Endothelial cell of umbilical vein (primary cell): ENCODE data around the gene GON4L. TPM values are rescaled to one million over a fixed set of nuclear protein-coding genes. Genes with fewer than 3 reads are reported as not detected.
"Not testable (repeated sequence)": the region's sequence is repeated elsewhere in the genome, so short reads cannot be mapped to it uniquely, and the experiment has no call there.

Experiments used
- BruUV-seq: library from RNA; stranded (reverse); fragments of 400-500 nt; replicated peaks from 2 replicates; lab custom pipeline; 2021; lab: Mats Ljungman, UMichigan
- CTCF ChIA-PET: fragments of 300-600, 350-600 bp; sonication (Branson Sonifier 250); formaldehyde crosslinking; loops from one replicate; lab custom pipeline; 2021; ENCODE audit warnings: antibody characterized with exemption, inconsistent platforms; lab: Charles Lee
- POLR2A ChIA-PET: fragments of 300-600, 350-600 bp; sonication (Branson Sonifier 250); formaldehyde crosslinking; loops from one replicate; lab custom pipeline; 2021; ENCODE audit warnings: antibody characterized with exemption, inconsistent platforms; lab: Charles Lee
- DNase-seq: peaks from one replicate; pipeline ENCODE4 v3.0.0-alpha.2; 2011; ENCODE audit warnings: low read depth, low spot score
- FAIRE-seq: peaks from 2 replicates; lab custom pipeline; 2011; peaks lifted over from hg19 to GRCh38; lab: Jason Lieb, UNC
- H2AFZ ChIP-seq: 2 replicates; pipeline ENCODE4 v1.6.0; 2012; ENCODE audit warnings: low read depth, low read length, control low read depth, inconsistent platforms
- H3K27ac ChIP-seq: 2 replicates; pipeline ENCODE4 v1.5.1; 2011; ENCODE audit warnings: low read depth, mild to moderate bottlenecking, control low read depth, low read length, moderate library complexity; ENCODE audit not compliant: insufficient read depth
- H3K27me3 ChIP-seq, 2 experiments: 2 replicates each; pipeline versions ENCODE4 v1.6.0 to v1.6.1; 2011; ENCODE audit warnings: low read length in 2 of 2, mixed read lengths in 1 of 2; ENCODE audit not compliant: control insufficient read depth in 2 of 2, insufficient read depth in 2 of 2
- H3K36me3 ChIP-seq, 2 experiments: 2 replicates in 1 of 2; 3 replicates in 1 of 2; pipeline ENCODE4 v1.5.1; 2011; ENCODE audit warnings: low read length in 2 of 2, mild to moderate bottlenecking in 1 of 2, moderate library complexity in 1 of 2; ENCODE audit not compliant: control insufficient read depth in 2 of 2, insufficient read depth in 2 of 2; ENCODE audit errors: extremely low read depth in 1 of 2
- H3K4me1 ChIP-seq: 3 replicates; pipeline ENCODE4 v1.5.1; 2011; ENCODE audit warnings: mild to moderate bottlenecking, low read length; ENCODE audit not compliant: control insufficient read depth, insufficient read depth; ENCODE audit errors: extremely low read depth
- H3K4me2 ChIP-seq: 2 replicates; pipeline ENCODE4 v1.6.1; 2011; ENCODE audit warnings: low read length, control low read depth, mixed read lengths; ENCODE audit not compliant: insufficient read depth
- H3K4me3 ChIP-seq, 3 experiments: fragments of 200-600 bp in 1 of 3; sonication (generic), shearing (Covaris generic) in 1 of 3; replicated peaks in 1 of 3; 2 replicates each; pipeline ENCODE4 v1.5.1; 2011 to 2016; ENCODE audit warnings: control low read depth in 3 of 3, low read length in 3 of 3, mild to moderate bottlenecking in 2 of 3, inconsistent platforms in 1 of 3, low read depth in 1 of 3, moderate library complexity in 1 of 3; ENCODE audit not compliant: insufficient read depth in 1 of 3
- H3K79me2 ChIP-seq: 2 replicates; pipeline ENCODE4 v1.6.0; 2012; ENCODE audit warnings: low read length, inconsistent platforms; ENCODE audit not compliant: control insufficient read depth, insufficient read depth
- H3K9ac ChIP-seq: replicated peaks from 2 replicates; pipeline ENCODE3; 2011; ENCODE audit warnings: low read length, control low read depth; ENCODE audit not compliant: insufficient read depth; ENCODE audit errors: extremely low read depth
- H3K9me1 ChIP-seq: replicated peaks from 3 replicates; pipeline ENCODE4 v1.6.0; 2011; ENCODE audit warnings: mild to moderate bottlenecking, low read length; ENCODE audit not compliant: control insufficient read depth, insufficient read depth; ENCODE audit errors: extremely low read depth
- H3K9me3 ChIP-seq: replicated peaks from 2 replicates; pipeline ENCODE4 v1.5.1; 2012; ENCODE audit warnings: low read length, inconsistent platforms; ENCODE audit not compliant: control insufficient read depth, insufficient read depth
- H4K20me1 ChIP-seq: replicated peaks from 2 replicates; pipeline ENCODE3; 2011; ENCODE audit warnings: mild to moderate bottlenecking, low read length; ENCODE audit not compliant: control insufficient read depth, insufficient read depth; ENCODE audit errors: extremely low read depth
- CTCF ChIP-seq, 2 donors: IDR thresholded peaks; 1 replicate in 1 of 2; 2 replicates in 1 of 2; pipeline ENCODE4 v1.5.1; 2011; ENCODE audit warnings: low read length in 2 of 2, mild to moderate bottlenecking in 2 of 2, moderate library complexity in 2 of 2, control low read depth in 1 of 2, inconsistent platforms in 1 of 2, low read depth in 1 of 2; ENCODE audit not compliant: insufficient read depth in 1 of 2; ENCODE audit errors: extremely low read depth in 1 of 2
- EZH2 ChIP-seq: IDR thresholded peaks from 2 replicates; pipeline ENCODE4 v1.6.1; 2012; ENCODE audit warnings: borderline replicate concordance, low read depth, mild to moderate bottlenecking, moderate library complexity, low read length, inconsistent platforms; ENCODE audit not compliant: severe bottlenecking
- FOS ChIP-seq: IDR thresholded peaks from 2 replicates; pipeline ENCODE4 v1.6.1; 2011; ENCODE audit warnings: mild to moderate bottlenecking, low read length, moderate library complexity, borderline replicate concordance; ENCODE audit not compliant: insufficient read depth
- GATA2 ChIP-seq: IDR thresholded peaks from 2 replicates; pipeline ENCODE4 v1.7.0; 2011; ENCODE audit warnings: low read depth, mild to moderate bottlenecking, moderate library complexity, mixed read lengths, low read length; ENCODE audit not compliant: insufficient read length, insufficient read depth
- JUN ChIP-seq: IDR thresholded peaks from 2 replicates; pipeline ENCODE4 v1.6.1; 2011; ENCODE audit warnings: borderline replicate concordance, low read depth; ENCODE audit not compliant: insufficient read length, insufficient read depth
- MAX ChIP-seq: IDR thresholded peaks from 2 replicates; pipeline ENCODE4 v1.6.1; 2011; ENCODE audit not compliant: insufficient read depth, insufficient read length
- MYC ChIP-seq: IDR thresholded peaks from one replicate; pipeline ENCODE4 v1.6.1; 2011; ENCODE audit warnings: mild to moderate bottlenecking, low read depth, low read length
- POLR2A ChIP-seq: IDR thresholded peaks from 2 replicates; pipeline ENCODE4 v1.6.1; 2012; ENCODE audit warnings: low read depth, mild to moderate bottlenecking, control low read depth, low read length
- POLR2AphosphoS5 ChIP-seq: IDR thresholded peaks from 2 replicates; pipeline ENCODE4 v1.6.1; 2012; ENCODE audit warnings: low read depth, mild to moderate bottlenecking, control low read depth, low read length, moderate library complexity; ENCODE audit not compliant: insufficient read depth
- dilution Hi-C: fragments of 300-500 bp; cut with MboI; formaldehyde crosslinking; loops from one replicate; pipeline ENCODE4 v1.15.0; 2019; ENCODE audit warnings: low sequenced_read_pairs; ENCODE audit not compliant: extremely low pct_ligation_motif_present
- intact Hi-C: fragments of 100-400 bp; cut with micrococcal nuclease; formaldehyde crosslinking; loops from one replicate; pipeline ENCODE4 v1.10.0; 2022
- polyA plus RNA-seq, 4 experiments: library from polyadenylated mRNA; depleted of rRNA in 3 of 4; stranded (reverse) in 3 of 4; unstranded in 1 of 4; fragments of >200 nt; gene quantifications; 2 replicates each; pipeline versions ENCODE4 v1.2.1 to v1.2.3, GENCODE V29; 2011 to 2012; ENCODE audit warnings: missing spikeins in 1 of 4
- total RNA-seq: library from RNA; stranded (reverse); gene quantifications from 2 replicates; pipeline ENCODE4 v1.2.3, GENCODE V29; 2021

The GON4L gene
- total and polyA plus RNA-seq, 2 donors (not counting 3 experiments of a cell fraction or from before 2014, with no cell fraction given) = 30.5 to 58.7 TPM

GRCh38 chr1:155715777-155716176, 141.2 kb downstream of the GON4L start:
- Histone ChIP-seq H3K9me3 (no peaks in the 10 kb centered on the region), H3K27ac (no peak overlapping the region), H3K36me3 (peaks cover 0 to 7% of the 10 kb centered on the region in 2 experiments), H3K9ac (no peak overlapping the region), H2AFZ (no peak overlapping the region), H3K79me2 (no peaks in the 10 kb centered on the region), H3K4me2 (no peak overlapping the region), H4K20me1 (no peaks in the 10 kb centered on the region), H3K4me1 (no peaks in the 10 kb centered on the region), H3K27me3 (no peaks in the 10 kb centered on the region), H3K9me1 (no peaks in the 10 kb centered on the region), H3K4me3 (no peak overlapping the region)
- no peak for TF ChIP-seq MYC
- no peak for TF ChIP-seq POLR2A
- no peak for TF ChIP-seq EZH2
- TF ChIP-seq CTCF (IDR thresholded peaks at IDR 0.05; ENCODE audit: extremely low read depth in 1 of 2, insufficient read depth in 1 of 2, low read depth in 1 of 2, low read length in 2 of 2) = no peak
- TF ChIP-seq JUN = no peak
- no peak for TF ChIP-seq GATA2
- TF ChIP-seq FOS = no peak
- TF ChIP-seq MAX = no peak
- no peak for TF ChIP-seq POLR2AphosphoS5
- intact Hi-C loops (no loop called here), dilution Hi-C loops (no loop called here)
- no peak for DNase-seq
- CTCF ChIA-PET = interaction anchor here (0.9 to 1.6 kb wide), 4 partner anchors 9 to 13 kb away, joined by 3 to 10 read pairs (median 4); no protein-coding TSS in a partner anchor
- POLR2A ChIA-PET = no interaction called here
- BruUV-seq = no TSS peak
- no peak for FAIRE-seq

GRCh38 chr1:155715056-155715455, 142.0 kb downstream of the GON4L start:
- POLR2A ChIA-PET, H3K9ac ChIP-seq, H3K4me2 ChIP-seq, FAIRE-seq, H3K27me3 ChIP-seq, H3K79me2 ChIP-seq, intact Hi-C loops, H3K4me3 ChIP-seq, H3K27ac ChIP-seq, dilution Hi-C loops, H3K9me3 ChIP-seq, H3K36me3 ChIP-seq, DNase-seq, H2AFZ ChIP-seq, H3K9me1 ChIP-seq, BruUV-seq, H4K20me1 ChIP-seq, H3K4me1 ChIP-seq: not testable (repeated sequence)
- CTCF ChIA-PET = interaction anchor here (0.6 to 1.3 kb wide), 4 partner anchors 10 to 344 kb away, joined by 3 to 10 read pairs (median 4); no protein-coding TSS in a partner anchor
